ENCODE results near the gene IL1A.

The IL1A gene

DNA sequence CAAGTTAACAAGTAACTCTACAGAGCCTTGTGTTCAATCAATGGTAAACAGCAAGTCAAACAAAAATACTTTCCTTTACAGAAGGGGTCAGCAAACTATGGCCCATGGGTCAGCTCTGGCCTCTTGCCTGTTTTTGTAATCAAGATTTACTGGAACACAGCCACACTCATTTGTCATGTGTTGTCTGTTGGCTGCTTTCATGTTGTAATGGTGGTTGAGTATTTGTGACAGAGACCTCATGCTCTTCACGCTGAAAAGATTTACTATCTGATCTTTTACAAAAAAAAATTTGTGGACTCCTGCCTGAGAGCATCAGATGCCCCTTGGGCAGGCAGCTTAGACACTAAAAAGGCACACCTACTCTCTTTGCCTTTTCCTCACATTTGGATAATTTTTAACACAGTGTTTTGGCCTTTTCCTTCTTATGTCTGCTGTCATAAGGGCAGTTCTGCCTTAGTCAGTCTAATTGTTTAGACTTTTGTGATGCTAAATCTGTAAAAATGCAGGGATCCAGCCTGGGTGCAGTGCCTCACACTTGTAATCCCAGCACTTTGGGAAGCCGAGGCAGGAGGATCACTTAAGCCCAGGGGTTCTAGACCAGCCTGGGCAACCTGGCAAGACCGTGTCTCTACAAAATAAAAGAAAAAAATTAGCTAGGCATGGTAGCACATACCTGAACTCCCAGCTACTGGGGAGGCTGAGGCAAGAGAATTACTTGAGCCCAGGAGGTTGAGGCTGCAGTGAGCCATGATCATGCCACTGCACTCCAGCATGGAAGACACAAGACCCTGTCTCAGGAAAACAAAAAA lies 34.0 kb upstream of the IL1A start:
- no peak for DNase-seq (ENCODE audit: low read depth)

DNA sequence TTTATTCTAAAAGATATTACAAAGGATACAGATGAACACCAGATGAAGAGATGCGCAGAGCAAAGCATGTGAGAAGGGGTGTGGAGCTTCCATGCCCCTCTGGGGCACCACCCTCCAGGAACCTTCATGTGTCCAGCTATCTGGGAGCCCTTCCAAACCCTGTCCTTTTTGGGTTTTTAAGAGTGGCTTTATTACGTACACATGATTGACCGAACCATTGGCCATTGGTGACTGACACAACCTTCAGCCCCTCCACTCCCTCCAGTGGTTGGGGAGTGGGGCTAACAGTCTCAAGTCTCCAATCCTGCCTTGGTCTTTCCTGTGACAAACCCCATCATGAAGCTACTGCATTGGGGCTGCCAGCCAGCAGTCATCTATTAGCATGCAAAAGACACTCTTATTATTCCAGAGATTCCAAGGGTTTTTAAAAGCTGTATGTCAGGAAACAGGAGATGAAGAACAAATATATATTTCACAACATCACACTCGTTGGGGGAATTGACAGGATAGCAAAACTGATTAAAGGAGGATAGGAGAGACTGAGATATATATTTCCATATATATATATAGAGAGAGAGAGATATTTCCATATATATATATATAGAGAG lies 32.9 kb upstream of the IL1A start:
- no peak for DNase-seq (ENCODE audit: low read depth)

DNA sequence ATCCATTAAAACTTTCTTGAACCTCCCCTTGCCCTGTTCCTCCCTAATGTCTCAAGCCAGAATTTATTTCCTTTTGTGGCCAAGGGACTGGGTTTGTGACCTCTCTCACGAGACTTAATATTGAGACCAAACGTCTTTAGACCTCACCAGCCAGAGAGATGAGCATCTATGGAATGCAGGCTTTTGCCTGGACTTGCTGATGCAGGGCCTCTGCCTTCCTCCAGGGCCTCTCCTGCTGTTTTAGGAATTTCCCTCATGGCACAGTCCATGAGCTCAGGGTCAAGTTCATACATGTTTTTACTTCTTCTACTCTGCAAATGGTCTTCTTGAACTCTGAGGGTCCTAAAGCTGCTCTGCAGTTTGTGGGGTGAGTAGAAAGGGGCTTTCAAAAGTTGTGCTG lies 30.0 kb upstream of the IL1A start:
- DNase-seq (ENCODE audit: low read depth) = no peak

GRCh38 chr2:112813280-112813966 lies 29.1 kb upstream of the IL1A start:
- DNase-seq (ENCODE audit: low read depth) = no peak

DNA sequence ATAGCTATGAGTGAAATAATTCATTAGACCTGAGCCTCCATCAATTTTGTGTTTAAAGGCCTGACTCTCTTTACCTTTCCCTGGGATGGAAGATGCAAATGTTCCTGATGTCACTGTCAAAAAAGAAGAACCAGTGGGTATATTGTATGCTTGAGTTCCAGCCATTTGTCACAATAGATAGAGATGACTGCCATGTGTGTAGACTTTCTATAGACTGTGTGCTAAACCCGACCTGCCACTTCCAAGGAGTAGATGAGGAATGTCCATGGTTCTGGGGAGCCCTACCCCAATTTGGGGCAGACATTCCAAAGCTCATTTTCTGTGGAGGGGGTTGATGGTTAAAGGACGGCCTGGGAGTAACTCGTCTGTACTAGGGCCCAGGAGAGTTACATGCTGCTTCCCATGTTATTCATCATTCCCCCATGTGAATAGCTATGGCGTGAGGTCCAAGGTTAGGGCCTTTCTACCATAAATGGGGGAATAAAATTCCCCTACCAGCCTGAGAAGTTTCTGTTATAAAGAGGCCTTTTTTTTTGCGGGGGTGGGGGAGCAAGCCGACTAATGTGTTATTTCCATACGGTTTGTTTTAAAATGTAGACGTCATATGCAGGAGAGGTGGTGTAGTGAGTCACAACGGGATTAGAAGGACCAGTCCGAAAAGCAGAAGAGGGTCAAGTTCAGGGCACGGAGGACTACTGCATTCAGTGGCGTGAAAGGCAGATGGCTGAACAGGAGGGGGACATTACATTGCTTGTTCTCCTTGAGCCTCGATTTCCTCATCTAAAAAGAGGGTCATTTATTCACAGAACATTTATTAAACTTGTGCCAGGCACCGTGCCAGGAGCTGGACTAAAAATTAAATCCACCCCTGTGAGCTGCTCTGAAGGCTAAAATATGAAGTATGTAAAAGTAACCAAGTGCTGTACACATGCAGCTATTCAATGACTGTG lies 28.3 kb upstream of the IL1A start:
- no peak for DNase-seq (ENCODE audit: low read depth)

DNA sequence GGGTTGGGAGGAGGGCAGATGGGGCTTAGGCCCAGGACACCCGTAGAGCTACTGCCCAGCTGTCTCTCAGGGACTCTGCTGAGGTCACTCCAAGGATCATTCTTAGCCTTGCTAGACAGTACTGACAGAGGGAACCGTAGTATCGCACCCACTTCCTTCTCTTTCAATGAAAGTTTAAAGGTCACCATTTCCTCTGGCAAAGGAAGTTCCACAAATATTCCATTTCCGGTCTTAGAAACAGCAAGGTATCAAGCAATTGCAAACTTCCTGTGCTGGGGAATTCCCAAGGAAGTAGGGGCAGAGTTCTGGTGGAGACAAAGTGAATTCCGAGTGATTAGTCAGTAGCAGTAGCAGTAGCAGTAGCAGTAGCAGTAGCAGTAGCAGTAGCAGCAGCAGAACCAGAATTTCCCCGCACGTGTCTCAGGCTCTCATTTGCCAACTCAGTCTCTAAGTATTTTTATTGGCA lies 27.6 kb upstream of the IL1A start:
- no peak for DNase-seq (ENCODE audit: low read depth)

GRCh38 chr2:112811276-112811831 lies 27.1 kb upstream of the IL1A start:
- DNase-seq (ENCODE audit: low read depth) = no peak

GRCh38 chr2:112809112-112809511 lies 24.8 kb upstream of the IL1A start:
- DNase-seq (ENCODE audit: low read depth) = no peak

DNA sequence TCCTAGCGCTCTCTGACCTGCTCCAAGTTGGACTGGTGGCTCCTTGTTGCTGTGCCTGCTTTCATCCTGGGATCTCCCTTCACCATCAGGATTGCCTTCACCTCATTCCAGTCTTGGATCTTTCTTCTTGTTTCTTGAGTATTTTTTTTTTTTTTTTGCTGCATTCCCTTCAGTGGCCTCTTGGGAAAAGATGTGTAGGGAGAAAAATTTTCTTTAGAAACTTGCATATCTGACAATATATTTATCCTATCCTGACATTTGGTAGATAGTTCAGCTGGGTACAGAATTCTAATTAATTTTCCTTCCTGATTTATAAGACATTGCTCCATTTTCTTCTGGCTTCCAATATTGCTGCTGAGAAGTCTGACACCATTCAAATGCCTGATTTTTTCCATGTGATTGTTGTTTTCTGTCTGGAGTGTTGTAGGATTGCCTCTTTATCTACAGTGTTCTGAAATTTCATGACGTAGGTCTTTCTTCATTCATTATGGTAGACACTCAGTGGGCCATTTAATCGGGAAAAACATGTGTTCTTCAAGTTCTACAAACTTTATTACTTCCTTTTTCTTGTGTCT lies 23.0 kb upstream of the IL1A start:
- no peak for DNase-seq (ENCODE audit: low read depth)

DNA sequence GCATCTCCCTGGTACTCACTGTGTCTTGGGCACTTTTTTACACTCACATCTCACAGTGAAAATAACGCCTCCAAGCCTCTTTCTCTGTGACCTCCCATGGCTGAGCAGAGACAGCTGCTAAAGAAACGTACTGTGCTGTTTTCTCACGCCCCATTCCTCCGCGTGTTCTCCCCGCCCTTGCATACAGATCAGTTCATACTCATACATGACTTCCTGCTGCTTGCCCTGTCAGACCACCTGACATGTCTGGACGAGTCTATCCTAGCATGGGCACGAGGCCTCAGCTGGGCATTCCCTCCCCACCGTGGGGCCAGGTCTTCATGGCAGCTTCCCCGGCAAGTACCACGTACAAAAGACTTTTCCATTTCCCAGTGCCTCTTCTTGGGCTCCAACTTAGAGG lies 21.2 kb upstream of the IL1A start:
- no peak for DNase-seq (ENCODE audit: low read depth)

DNA sequence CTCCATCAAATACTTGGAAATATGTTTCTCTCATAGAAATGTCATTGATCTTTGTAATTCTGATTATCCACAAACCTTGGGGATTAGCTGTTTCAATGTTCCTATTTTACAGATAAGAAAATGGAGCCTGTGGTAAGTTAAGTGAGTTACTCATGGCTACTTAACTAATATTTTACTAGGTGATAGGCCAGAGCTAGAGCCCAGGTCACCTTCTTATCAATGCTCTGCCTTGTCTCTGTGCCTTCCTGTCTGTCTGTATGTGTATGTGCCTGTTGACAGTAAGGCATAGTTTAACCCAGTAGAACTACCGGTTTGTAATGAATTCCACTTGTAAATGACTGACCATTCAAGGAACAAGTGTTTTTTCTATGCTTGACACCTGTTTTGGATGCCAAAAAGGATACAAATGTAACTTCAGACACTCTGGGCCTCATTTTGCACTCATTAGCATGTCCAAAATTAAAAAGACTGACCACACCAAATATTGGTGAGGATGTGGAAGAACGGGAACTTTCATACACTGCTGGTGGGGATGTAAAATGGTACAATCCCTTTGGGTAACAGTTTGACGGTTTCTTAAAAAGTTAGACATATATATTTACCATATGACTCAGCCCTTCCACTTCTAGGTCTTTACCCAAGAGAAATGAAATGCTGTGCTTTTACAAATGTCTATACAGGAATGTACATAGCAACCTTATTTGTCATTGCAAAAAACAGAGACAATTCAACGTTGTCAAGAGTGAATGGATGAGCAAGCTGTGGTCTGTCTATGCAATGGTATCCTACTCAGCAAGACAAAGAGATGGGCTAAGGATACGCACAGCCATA lies 19.6 kb upstream of the IL1A start:
- no peak for DNase-seq (ENCODE audit: low read depth)

GRCh38 chr2:112800881-112801583 lies 16.7 kb upstream of the IL1A start:
- no peak for DNase-seq (ENCODE audit: low read depth)

GRCh38 chr2:112798979-112799975 lies 15.0 kb upstream of the IL1A start:
- DNase-seq (ENCODE audit: low read depth) = no peak

GRCh38 chr2:112796486-112796885 lies 12.2 kb upstream of the IL1A start:
- no peak for DNase-seq (ENCODE audit: low read depth)

DNA sequence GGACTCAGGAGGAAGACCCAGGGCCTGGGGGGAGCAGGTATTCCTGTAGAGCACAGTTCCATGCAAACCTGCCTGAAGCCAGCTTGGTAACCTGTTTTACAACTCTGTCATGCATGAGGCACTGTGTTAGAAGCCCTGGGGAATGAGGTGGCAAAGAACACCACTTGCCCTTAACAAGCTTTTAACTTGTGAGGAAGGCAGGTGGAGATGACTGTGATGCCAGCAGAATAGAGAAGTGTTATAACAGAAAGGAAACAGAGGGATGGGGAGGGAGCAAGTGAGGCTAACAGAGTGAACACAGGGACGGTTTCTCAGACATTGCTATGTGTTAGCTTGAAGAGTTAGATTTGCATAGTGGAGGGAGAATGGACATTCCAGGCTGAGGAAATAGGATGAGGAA lies 11.5 kb upstream of the IL1A start:
- no peak for DNase-seq (ENCODE audit: low read depth)

DNA sequence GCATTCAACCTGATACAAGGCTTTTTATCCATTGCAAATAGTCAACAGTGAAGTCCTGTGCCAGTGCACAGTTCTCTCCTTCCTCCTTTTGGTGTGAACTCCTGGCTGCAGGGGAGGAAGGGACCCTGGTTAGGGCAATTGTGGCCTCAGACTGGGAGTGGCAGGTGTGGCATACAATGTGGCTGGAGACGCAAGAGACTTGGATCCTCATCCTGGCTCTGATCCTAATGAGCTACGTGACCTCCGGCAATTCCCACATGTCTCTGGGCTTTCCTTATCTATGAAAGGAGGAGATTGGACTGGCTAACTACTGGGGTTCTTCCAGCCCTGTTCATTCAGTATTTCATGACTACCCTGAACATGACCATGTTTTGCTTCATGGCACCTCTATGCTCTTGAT lies 10.5 kb upstream of the IL1A start:
- no peak for DNase-seq (ENCODE audit: low read depth)

- DNase-seq (ENCODE audit: low read depth) = no peak
These were observed 9.9 kb upstream of the IL1A start for GRCh38 chr2:112794131-112794733.

DNA sequence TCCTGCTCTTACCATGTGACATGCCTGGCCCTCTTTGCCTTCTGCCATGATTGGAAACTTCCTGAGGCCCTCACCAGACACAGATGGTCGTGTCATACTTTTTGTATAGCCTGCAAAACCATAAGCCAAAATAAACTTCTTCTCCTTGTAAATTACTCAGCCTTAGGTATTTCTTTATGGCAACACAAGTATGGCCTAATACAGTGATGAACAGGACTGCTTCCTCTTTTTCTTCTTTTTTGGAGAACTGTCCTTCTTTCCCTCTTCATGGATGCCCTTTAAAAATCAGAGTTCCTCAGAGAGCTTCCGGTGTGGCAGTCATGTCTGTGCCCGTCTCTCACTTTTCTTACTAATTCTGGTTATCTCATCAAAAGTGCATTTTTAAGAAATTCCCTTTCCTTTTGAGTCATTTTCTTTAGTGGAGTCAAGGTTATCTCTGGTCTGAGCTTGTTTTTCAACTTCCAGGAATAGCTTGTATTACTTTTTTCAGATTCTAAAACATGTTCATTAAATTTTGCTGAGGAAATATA lies 9.2 kb upstream of the IL1A start:
- no peak for DNase-seq (ENCODE audit: low read depth)
